Skeletal muscle tissue (tissue), 4 donors: ENCODE measurements around the gene ALDH4A1. TPM values are rescaled to one million over a fixed set of nuclear protein-coding genes. Genes with fewer than 3 reads are reported as not detected.

Experiments used
- H3K27ac ChIP-seq: one replicate; pipeline ENCODE4 v1.7.0; 2013; ENCODE audit warnings: mild to moderate bottlenecking, low read depth, low read length, inconsistent platforms
- H3K27me3 ChIP-seq, 3 donors: one replicate each; pipeline ENCODE4 v1.7.0; 2013; ENCODE audit warnings: low read length in 3 of 3; ENCODE audit not compliant: control insufficient read depth in 3 of 3, insufficient read depth in 3 of 3
- H3K36me3 ChIP-seq, 3 donors: one replicate each; pipeline ENCODE4 v1.7.0; 2013; ENCODE audit warnings: low read length in 3 of 3; ENCODE audit not compliant: control insufficient read depth in 3 of 3, insufficient read depth in 3 of 3
- H3K4me1 ChIP-seq, 3 donors: one replicate each; pipeline ENCODE4 v1.7.0; 2013; ENCODE audit warnings: low read length in 3 of 3, mild to moderate bottlenecking in 3 of 3; ENCODE audit not compliant: control insufficient read depth in 3 of 3, insufficient read depth in 3 of 3
- H3K4me3 ChIP-seq, 3 donors: one replicate each; pipeline ENCODE4 v1.7.0; 2013; ENCODE audit warnings: low read length in 3 of 3
- H3K9ac ChIP-seq, 3 donors: one replicate each; pipeline ENCODE4 v1.7.0; 2013; ENCODE audit warnings: low read length in 3 of 3, mild to moderate bottlenecking in 3 of 3, moderate library complexity in 2 of 3, low read depth in 1 of 3
- H3K9me3 ChIP-seq, 3 donors: one replicate each; pipeline ENCODE4 v1.7.0; 2013; ENCODE audit warnings: low read length in 3 of 3; ENCODE audit not compliant: control insufficient read depth in 3 of 3
- total RNA-seq: library from RNA; depleted of rRNA; stranded (reverse); fragments of >200 nt; gene quantifications from one replicate; pipeline ENCODE4 v1.2.3, GENCODE V29; 2014
- donor health status: Osteomylitis.

Gene ALDH4A1
- total RNA-seq, 1 donor from 2014 or later = 6.3 TPM

GRCh38 chr1:18946550-18947381 is 44.4 kb upstream of the ALDH4A1 start:
- no peak overlapping the region for H3K27ac ChIP-seq
- peaks cover 70% of the 10 kb centered on the region in 3 donors for H3K4me1 ChIP-seq
- peak overlapping the region in 1 of 3 donors; percentile 28 for H3K9ac ChIP-seq

GRCh38 chr1:18945401-18945849 is 43.1 kb upstream of the ALDH4A1 start:
- H3K4me3 ChIP-seq = no peak overlapping the region
- no peak overlapping the region for H3K27ac ChIP-seq
- H3K9ac ChIP-seq = no peak overlapping the region
- H3K27me3 ChIP-seq = no peaks in the 10 kb centered on the region
- no peaks in the 10 kb centered on the region for H3K9me3 ChIP-seq
- H3K4me1 ChIP-seq = peaks cover 69 to 71% (median 70%) of the 10 kb centered on the region in 3 donors
- H3K36me3 ChIP-seq = no peaks in the 10 kb centered on the region

More at GRCh38 chr1:18946550-18947381, 44.4 kb upstream of the ALDH4A1 start:
- H3K9me3 ChIP-seq = no peaks in the 10 kb centered on the region
- H3K36me3 ChIP-seq = no peaks in the 10 kb centered on the region
- H3K4me3 ChIP-seq = no peak overlapping the region
- no peaks in the 10 kb centered on the region for H3K27me3 ChIP-seq

GRCh38 chr1:18944810-18945209 is 42.5 kb upstream of the ALDH4A1 start:
- peak overlapping the region; percentile 3 for H3K27ac ChIP-seq
- no peak overlapping the region for H3K9ac ChIP-seq

GRCh38 chr1:18943914-18944572 is 41.7 kb upstream of the ALDH4A1 start:
- Histone ChIP-seq H3K4me3 (no peak overlapping the region), H3K36me3 (no peaks in the 10 kb centered on the region), H3K27me3 (no peaks in the 10 kb centered on the region), H3K9me3 (no peaks in the 10 kb centered on the region), H3K4me1 (peaks cover 69 to 70% (median 69%) of the 10 kb centered on the region in 3 donors), H3K9ac (no peak overlapping the region), H3K27ac (no peak overlapping the region)

More at GRCh38 chr1:18944810-18945209, 42.5 kb upstream of the ALDH4A1 start:
- peak overlapping the region in 1 of 3 donors; percentile 41 for H3K4me3 ChIP-seq
- peaks cover 69 to 71% (median 70%) of the 10 kb centered on the region in 3 donors for H3K4me1 ChIP-seq
- H3K27me3 ChIP-seq = no peaks in the 10 kb centered on the region
- H3K36me3 ChIP-seq = no peaks in the 10 kb centered on the region
- H3K9me3 ChIP-seq = no peaks in the 10 kb centered on the region

- peaks cover 68 to 69% (median 69%) of the 10 kb centered on the region in 3 donors for H3K4me1 ChIP-seq
- no peaks in the 10 kb centered on the region for H3K27me3 ChIP-seq
- peak overlapping the region in 1 of 3 donors; percentile 14 for H3K9ac ChIP-seq
- H3K27ac ChIP-seq = no peak overlapping the region
- no peaks in the 10 kb centered on the region for H3K9me3 ChIP-seq
- H3K36me3 ChIP-seq = no peaks in the 10 kb centered on the region
- H3K4me3 ChIP-seq = no peak overlapping the region
These were observed 40.8 kb upstream of the ALDH4A1 start for GRCh38 chr1:18943162-18943561.

- Histone ChIP-seq H3K27ac (no peak overlapping the region), H3K4me1 (peaks cover 62 to 68% (median 64%) of the 10 kb centered on the region in 3 donors)
These were observed 40.0 kb upstream of the ALDH4A1 start for GRCh38 chr1:18942340-18942739.

GRCh38 chr1:18941221-18942141 is 39.1 kb upstream of the ALDH4A1 start:
- H3K9ac ChIP-seq = peak overlapping the region in 1 of 3 donors; percentile 54
- H3K36me3 ChIP-seq = no peaks in the 10 kb centered on the region
- H3K27ac ChIP-seq = no peak overlapping the region
- H3K4me1 ChIP-seq = peaks cover 56 to 65% (median 60%) of the 10 kb centered on the region in 3 donors
- no peaks in the 10 kb centered on the region for H3K9me3 ChIP-seq
- H3K27me3 ChIP-seq = no peaks in the 10 kb centered on the region
- H3K4me3 ChIP-seq = peak overlapping the region in 1 of 3 donors; percentile 13

More at GRCh38 chr1:18942340-18942739, 40.0 kb upstream of the ALDH4A1 start:
- Histone ChIP-seq H3K27me3 (no peaks in the 10 kb centered on the region), H3K36me3 (no peaks in the 10 kb centered on the region), H3K9ac (peak overlapping the region in 1 of 3 donors; percentile 54), H3K4me3 (no peak overlapping the region), H3K9me3 (no peaks in the 10 kb centered on the region)

- H3K36me3 ChIP-seq = no peaks in the 10 kb centered on the region
- H3K27ac ChIP-seq = no peak overlapping the region
- H3K9ac ChIP-seq = no peak overlapping the region
- peaks cover 51 to 58% (median 55%) of the 10 kb centered on the region in 3 donors for H3K4me1 ChIP-seq
- H3K9me3 ChIP-seq = no peaks in the 10 kb centered on the region
- no peak overlapping the region for H3K4me3 ChIP-seq
- H3K27me3 ChIP-seq = no peaks in the 10 kb centered on the region
These were observed 38.1 kb upstream of the ALDH4A1 start for GRCh38 chr1:18940303-18941020.
